ENCODE measurements around the gene PAPPA.

- no peak for TF ChIP-seq CTCF (conservative IDR thresholded peaks at IDR 0.05; ENCODE audit: low read length)
- no peak for TF ChIP-seq EZH2phosphoT487 (IDR thresholded peaks at IDR 0.05; ENCODE audit: borderline replicate concordance, low read depth, low read length)
These were observed 37.7 kb upstream of the PAPPA start for GRCh38 chr9:116115761-116116353.
